Gastroesophageal sphincter (tissue), 4 donors: ENCODE measurements around the gene BUD13. TPM values are rescaled to one million over a fixed set of nuclear protein-coding genes. Genes with fewer than 3 reads are reported as not detected.

ENCODE experiments used
- ATAC-seq: fragments of 150-250 bp; one replicate; pipeline ENCODE4 v1.9.1; 2016; ENCODE audit warnings: mild to moderate bottlenecking, moderate library complexity
- H3K27ac ChIP-seq, 4 donors: fragments of 200-600 bp; sonication (generic) in 3 of 4; 1 replicate in 3 of 4; 2 replicates in 1 of 4; pipeline ENCODE4 v1.5.1; 2016 to 2019
- H3K27me3 ChIP-seq: fragments of 200-600 bp; sonication (generic); one replicate; pipeline ENCODE4 v1.5.1; 2019
- H3K36me3 ChIP-seq, 2 donors: fragments of 200-600 bp; sonication (generic); one replicate each; pipeline ENCODE4 v1.5.1; 2019; ENCODE audit warnings: control low read depth in 1 of 2
- H3K4me1 ChIP-seq, 3 donors: fragments of 200-600 bp; sonication (generic); 1 replicate in 2 of 3; 2 replicates in 1 of 3; pipeline ENCODE4 v1.5.1; 2016 to 2019; ENCODE audit warnings: control low read depth in 2 of 3
- H3K4me3 ChIP-seq, 2 donors: fragments of 200-600 bp; sonication (generic); one replicate each; pipeline ENCODE4 v1.5.1; 2019; ENCODE audit warnings: mild to moderate bottlenecking in 1 of 2, moderate library complexity in 1 of 2
- H3K9me3 ChIP-seq, 3 donors: fragments of 200-600 bp; sonication (generic); one replicate each; pipeline ENCODE4 v1.5.1; 2017 to 2019; ENCODE audit warnings: control low read depth in 2 of 3
- EP300 ChIP-seq: sonication (generic); formaldehyde crosslinking; IDR thresholded peaks from one replicate; pipeline ENCODE4 v1.6.1; 2017; ENCODE audit warnings: antibody characterized with exemption, mild to moderate bottlenecking
- POLR2A ChIP-seq, 2 donors: fragments of 450-650 bp; IDR thresholded peaks; one replicate each; pipeline ENCODE4 v1.6.1; 2017; ENCODE audit warnings: antibody characterized with exemption in 2 of 2, mild to moderate bottlenecking in 2 of 2, moderate library complexity in 1 of 2
- POLR2AphosphoS5 ChIP-seq: sonication (generic); formaldehyde crosslinking; IDR thresholded peaks from one replicate; pipeline ENCODE4 v1.6.1; 2017; ENCODE audit warnings: antibody characterized with exemption
- whole genome bisulfite sequencing, 2 donors: methylation state at CpG; one replicate each; pipeline ENCODE4 v1.1.5; 2018; ENCODE audit warnings: low coverage in 1 of 2; 5-methylcytosine and 5-hydroxymethylcytosine counted together
- total RNA-seq, 4 donors: library from RNA; depleted of rRNA; stranded (reverse); fragments of >200 nt; gene quantifications; one replicate each; pipeline ENCODE4 v1.1.0, GENCODE V29; 2016
- TF ChIP-seq, protein P1 (sequence below), 4 experiments: fragments of 200-600 bp in 2 of 4; fragments of 450-650 bp in 2 of 4; sonication (generic) in 1 of 4; IDR thresholded peaks; one replicate each; pipeline ENCODE4 v1.5.1; 2017 to 2019; ENCODE audit warnings: antibody characterized with exemption in 4 of 4, mild to moderate bottlenecking in 2 of 4, moderate library complexity in 2 of 4

Gene BUD13
- total RNA-seq, 4 donors from 2014 or later, result 13.5 to 17.3 (median 15.8) TPM

GRCh38 chr11:116787436-116787785 is 14.6 kb upstream of the BUD13 start:
- 0% methylated on average over 5 to 11 of the region's 15 CpGs for WGBS, 2 donors
- peaks cover 4 to 41% of the 10 kb centered on the region in 2 donors for H3K36me3 ChIP-seq
- peak overlapping the region; percentile 70 to 99 for H3K4me3 ChIP-seq
- H3K27me3 ChIP-seq, result no peaks in the 10 kb centered on the region
- no peaks in the 10 kb centered on the region for H3K9me3 ChIP-seq
- no peak for ATAC-seq
- TF ChIP-seq, protein P1, sequence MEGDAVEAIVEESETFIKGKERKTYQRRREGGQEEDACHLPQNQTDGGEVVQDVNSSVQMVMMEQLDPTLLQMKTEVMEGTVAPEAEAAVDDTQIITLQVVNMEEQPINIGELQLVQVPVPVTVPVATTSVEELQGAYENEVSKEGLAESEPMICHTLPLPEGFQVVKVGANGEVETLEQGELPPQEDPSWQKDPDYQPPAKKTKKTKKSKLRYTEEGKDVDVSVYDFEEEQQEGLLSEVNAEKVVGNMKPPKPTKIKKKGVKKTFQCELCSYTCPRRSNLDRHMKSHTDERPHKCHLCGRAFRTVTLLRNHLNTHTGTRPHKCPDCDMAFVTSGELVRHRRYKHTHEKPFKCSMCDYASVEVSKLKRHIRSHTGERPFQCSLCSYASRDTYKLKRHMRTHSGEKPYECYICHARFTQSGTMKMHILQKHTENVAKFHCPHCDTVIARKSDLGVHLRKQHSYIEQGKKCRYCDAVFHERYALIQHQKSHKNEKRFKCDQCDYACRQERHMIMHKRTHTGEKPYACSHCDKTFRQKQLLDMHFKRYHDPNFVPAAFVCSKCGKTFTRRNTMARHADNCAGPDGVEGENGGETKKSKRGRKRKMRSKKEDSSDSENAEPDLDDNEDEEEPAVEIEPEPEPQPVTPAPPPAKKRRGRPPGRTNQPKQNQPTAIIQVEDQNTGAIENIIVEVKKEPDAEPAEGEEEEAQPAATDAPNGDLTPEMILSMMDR (IDR thresholded peaks at IDR 0.05), result no peak
- no peak for TF ChIP-seq EP300
- TF ChIP-seq POLR2A (IDR thresholded peaks at IDR 0.05), result no peak
- TF ChIP-seq POLR2AphosphoS5, result no peak
- H3K4me1 ChIP-seq, result peaks cover 0 to 36% (median 17%) of the 10 kb centered on the region in 3 donors
- peak overlapping the region; percentile 78 to 91 (median 90) for H3K27ac ChIP-seq

- Histone ChIP-seq H3K9me3 (no peaks in the 10 kb centered on the region), H3K27ac (peak overlapping the region in 3 of 4 donors; percentile 90 to 91 (median 91))
Measured at GRCh38 chr11:116786966-116787365, 14.2 kb upstream of the BUD13 start.

GRCh38 chr11:116786326-116786725 is 13.5 kb upstream of the BUD13 start:
- Histone ChIP-seq H3K4me1 (peaks cover 0 to 31% (median 14%) of the 10 kb centered on the region in 3 donors), H3K9me3 (no peaks in the 10 kb centered on the region), H3K27ac (no peak overlapping the region), H3K36me3 (peaks cover 4 to 52% of the 10 kb centered on the region in 2 donors), H3K27me3 (no peaks in the 10 kb centered on the region), H3K4me3 (no peak overlapping the region)
- 80% methylated on average over 1 of the region's 2 CpGs; no CpG with 5 or more reads in 1 of the 2 donors for WGBS, 2 donors
- TF ChIP-seq, protein P1 (IDR thresholded peaks at IDR 0.05), result no peak
- TF ChIP-seq POLR2A (IDR thresholded peaks at IDR 0.05) (no peak), POLR2AphosphoS5 (no peak), EP300 (no peak)
- ATAC-seq, result no peak

More at GRCh38 chr11:116786966-116787365, 14.2 kb upstream of the BUD13 start:
- no peak for TF ChIP-seq POLR2AphosphoS5
- TF ChIP-seq POLR2A (IDR thresholded peaks at IDR 0.05), result no peak
- TF ChIP-seq EP300, result no peak
- TF ChIP-seq, protein P1 (IDR thresholded peaks at IDR 0.05), result no peak
- peak overlapping the region; percentile 70 to 99 for H3K4me3 ChIP-seq
- H3K4me1 ChIP-seq, result peaks cover 0 to 36% (median 17%) of the 10 kb centered on the region in 3 donors
- ATAC-seq, result no peak
- no peaks in the 10 kb centered on the region for H3K27me3 ChIP-seq
- 20 to 28% methylated on average over 1 to 3 of the region's 5 CpGs for WGBS, 2 donors
- peaks cover 4 to 45% of the 10 kb centered on the region in 2 donors for H3K36me3 ChIP-seq

DNA sequence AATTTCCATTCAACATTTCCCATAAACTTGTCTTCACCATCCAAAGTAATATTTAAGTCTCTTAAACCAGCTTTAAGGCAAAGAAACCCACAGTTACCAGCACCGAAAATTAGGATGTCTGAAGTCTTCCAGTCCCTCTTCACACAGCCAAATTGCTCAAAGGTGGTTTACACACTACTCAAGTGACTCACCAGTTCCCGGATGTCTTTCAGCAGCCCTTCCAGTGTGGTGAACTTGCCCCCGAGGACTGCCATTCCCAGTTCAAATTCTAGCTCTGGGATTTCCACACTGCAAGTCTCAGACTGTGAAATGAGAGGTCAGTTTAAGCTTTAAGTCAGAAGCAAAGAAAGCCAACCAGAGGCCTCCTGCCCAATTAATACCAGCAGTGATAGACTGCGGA is 9.9 kb upstream of the BUD13 start:
- no peak for ATAC-seq
- H3K36me3 ChIP-seq, result peaks cover 4 to 88% of the 10 kb centered on the region in 2 donors
- no peaks in the 10 kb centered on the region for H3K27me3 ChIP-seq
- peaks cover 0 to 17% (median 11%) of the 10 kb centered on the region in 3 donors for H3K4me1 ChIP-seq
- no peak overlapping the region for H3K4me3 ChIP-seq
- TF ChIP-seq, protein P1 (IDR thresholded peaks at IDR 0.05), result no peak
- no peak overlapping the region for H3K27ac ChIP-seq
- 86 to 90% methylated on average over 2 of the region's 4 CpGs for WGBS, 2 donors
- H3K9me3 ChIP-seq, result no peaks in the 10 kb centered on the region

- H3K27me3 ChIP-seq, result no peaks in the 10 kb centered on the region
- no peak overlapping the region for H3K4me3 ChIP-seq
- no peak for TF ChIP-seq POLR2A (IDR thresholded peaks at IDR 0.05)
- no peaks in the 10 kb centered on the region for H3K9me3 ChIP-seq
- no peak for ATAC-seq
- 100% methylated on average over 2 of the region's 4 CpGs; no CpG with 5 or more reads in 1 of the 2 donors for WGBS, 2 donors
- peaks cover 0 to 4% (median 0%) of the 10 kb centered on the region in 3 donors for H3K4me1 ChIP-seq
- H3K36me3 ChIP-seq, result peaks cover 4 to 77% of the 10 kb centered on the region in 2 donors
- H3K27ac ChIP-seq, result no peak overlapping the region
Measured at GRCh38 chr11:116778556-116778955, 5.8 kb upstream of the BUD13 start.
